Omental fat pad (tissue), 4 donors: ENCODE results near the gene PLCB1. TPM values are rescaled to one million over a fixed set of nuclear protein-coding genes. Genes with fewer than 3 reads are reported as not detected.

ENCODE experiments used
- ATAC-seq: fragments of 150-250 bp; one replicate; pipeline ENCODE4 v1.9.1; 2016; ENCODE audit warnings: mild to moderate bottlenecking, moderate library complexity; ENCODE audit not compliant: low FRiP score
- DNase-seq: peaks from one replicate; pipeline ENCODE4 v3.0.0-alpha.2; 2019; ENCODE audit warnings: low spot score
- total RNA-seq, 4 donors: library from RNA; depleted of rRNA; stranded (reverse); fragments of >200 nt; gene quantifications; one replicate each; pipeline ENCODE4 v1.1.0, GENCODE V29; 2016
- TF ChIP-seq, protein P1 (sequence below), 3 donors: fragments of 450-650 bp; IDR thresholded peaks; one replicate each; pipeline ENCODE4 v1.5.1; 2016 to 2017; ENCODE audit warnings: antibody characterized with exemption in 3 of 3, mild to moderate bottlenecking in 3 of 3, moderate library complexity in 2 of 3

PLCB1 gene
- total RNA-seq, 4 donors from 2014 or later: 22.4 to 60.5 (median 36.4) TPM

DNA sequence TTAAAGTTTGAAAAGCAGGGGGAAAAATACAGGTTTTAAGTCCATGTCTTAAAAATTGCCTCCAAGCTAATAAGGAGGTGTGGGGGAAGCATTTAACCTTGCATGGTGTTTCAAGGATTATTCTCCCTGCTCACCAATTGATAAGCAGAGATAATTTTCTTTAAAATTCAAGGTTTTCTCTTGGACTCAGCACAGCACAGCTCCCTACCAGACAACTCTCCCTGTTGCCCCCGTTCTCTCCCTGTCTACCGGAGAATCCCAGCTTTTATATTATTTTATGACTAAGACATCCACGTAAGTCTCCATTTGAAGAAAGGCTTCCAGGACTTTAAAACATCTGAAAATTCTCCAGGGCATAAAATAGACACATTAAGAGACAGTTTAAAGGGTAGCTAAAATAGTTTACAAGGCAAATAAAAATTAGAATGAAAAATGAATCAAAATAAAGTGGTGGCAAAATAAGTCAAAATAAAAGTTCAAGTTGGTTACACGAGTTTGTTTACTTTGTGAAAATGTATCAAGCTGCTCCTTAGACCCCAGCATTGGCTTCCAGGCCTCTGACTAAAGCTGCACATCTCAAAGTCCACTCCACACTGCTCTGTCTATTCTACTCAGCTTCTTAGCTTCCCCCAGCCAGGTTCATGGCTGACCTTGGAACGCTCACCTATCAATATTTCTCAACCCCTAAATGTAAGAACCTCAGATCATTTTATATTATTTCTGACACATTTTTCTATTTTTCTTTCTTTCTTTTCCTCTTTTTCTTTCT, 748.2 kb downstream of the PLCB1 start:
- no peak for ATAC-seq
- DNase-seq: no peak
- TF ChIP-seq, protein P1, sequence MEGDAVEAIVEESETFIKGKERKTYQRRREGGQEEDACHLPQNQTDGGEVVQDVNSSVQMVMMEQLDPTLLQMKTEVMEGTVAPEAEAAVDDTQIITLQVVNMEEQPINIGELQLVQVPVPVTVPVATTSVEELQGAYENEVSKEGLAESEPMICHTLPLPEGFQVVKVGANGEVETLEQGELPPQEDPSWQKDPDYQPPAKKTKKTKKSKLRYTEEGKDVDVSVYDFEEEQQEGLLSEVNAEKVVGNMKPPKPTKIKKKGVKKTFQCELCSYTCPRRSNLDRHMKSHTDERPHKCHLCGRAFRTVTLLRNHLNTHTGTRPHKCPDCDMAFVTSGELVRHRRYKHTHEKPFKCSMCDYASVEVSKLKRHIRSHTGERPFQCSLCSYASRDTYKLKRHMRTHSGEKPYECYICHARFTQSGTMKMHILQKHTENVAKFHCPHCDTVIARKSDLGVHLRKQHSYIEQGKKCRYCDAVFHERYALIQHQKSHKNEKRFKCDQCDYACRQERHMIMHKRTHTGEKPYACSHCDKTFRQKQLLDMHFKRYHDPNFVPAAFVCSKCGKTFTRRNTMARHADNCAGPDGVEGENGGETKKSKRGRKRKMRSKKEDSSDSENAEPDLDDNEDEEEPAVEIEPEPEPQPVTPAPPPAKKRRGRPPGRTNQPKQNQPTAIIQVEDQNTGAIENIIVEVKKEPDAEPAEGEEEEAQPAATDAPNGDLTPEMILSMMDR (IDR thresholded peaks at IDR 0.05): no peak

DNA sequence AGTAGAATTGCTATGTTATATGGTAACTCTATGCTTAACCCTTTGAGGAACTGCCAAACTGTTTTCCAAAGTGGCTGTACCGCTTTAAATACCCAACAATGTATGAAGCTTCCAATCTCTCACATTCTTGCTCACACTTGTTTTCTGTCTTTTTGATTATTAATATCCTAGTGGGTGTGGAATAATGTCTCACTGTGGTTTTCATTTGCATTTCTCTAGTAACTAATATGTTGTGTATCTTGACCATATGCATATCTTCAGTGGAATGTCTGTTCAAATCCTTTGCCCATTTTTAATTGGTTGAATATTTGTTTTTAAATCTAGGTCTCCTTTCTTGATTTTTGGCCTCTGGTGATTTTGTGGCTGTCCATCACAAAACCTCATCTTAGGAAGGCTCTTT, 759.0 kb downstream of the PLCB1 start:
- no peak for DNase-seq
- TF ChIP-seq, protein P1 (IDR thresholded peaks at IDR 0.05): no peak
- no peak for ATAC-seq

DNA sequence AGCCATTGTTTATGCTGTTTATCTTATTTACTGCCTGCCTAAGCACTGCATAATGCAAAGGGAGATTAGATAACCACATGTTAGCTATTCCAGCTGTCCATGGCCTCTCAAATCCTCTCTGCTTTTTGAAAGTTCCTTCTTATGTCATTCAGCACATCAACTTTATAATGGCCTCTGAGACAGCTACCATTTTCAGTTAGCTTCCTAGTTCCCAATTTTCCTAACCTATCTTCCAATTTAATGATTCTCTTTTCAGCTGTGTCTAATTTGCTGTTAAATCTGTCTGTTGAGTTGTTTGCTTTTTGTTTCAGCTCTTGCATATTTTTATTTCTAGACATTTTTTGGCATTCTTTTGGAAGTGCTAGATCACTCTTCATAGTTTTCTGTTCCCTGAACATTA, 763.4 kb downstream of the PLCB1 start:
- TF ChIP-seq, protein P1 (IDR thresholded peaks at IDR 0.05): no peak
- ATAC-seq (no peak), DNase-seq (no peak)

DNA sequence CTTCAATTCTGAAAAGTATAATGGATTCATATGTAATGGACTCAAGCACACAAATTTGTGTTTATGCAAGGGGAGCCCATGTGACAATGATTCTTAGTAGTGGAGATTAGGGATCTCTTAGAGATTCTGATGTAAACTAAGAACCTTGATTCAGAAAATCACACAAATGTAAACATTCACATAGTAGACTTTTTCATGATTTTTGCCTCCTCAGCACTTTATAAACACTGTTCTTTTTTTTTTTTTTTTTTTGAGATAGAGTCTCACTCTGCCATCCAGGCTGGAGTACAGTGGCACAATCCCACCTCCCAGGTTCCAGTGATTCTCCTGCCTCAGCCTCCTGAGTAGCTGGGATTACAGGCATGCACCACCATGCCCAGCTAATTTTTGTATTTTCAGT, 766.8 kb downstream of the PLCB1 start:
- TF ChIP-seq, protein P1 (IDR thresholded peaks at IDR 0.05): no peak
- DNase-seq (no peak), ATAC-seq (no peak)

DNA sequence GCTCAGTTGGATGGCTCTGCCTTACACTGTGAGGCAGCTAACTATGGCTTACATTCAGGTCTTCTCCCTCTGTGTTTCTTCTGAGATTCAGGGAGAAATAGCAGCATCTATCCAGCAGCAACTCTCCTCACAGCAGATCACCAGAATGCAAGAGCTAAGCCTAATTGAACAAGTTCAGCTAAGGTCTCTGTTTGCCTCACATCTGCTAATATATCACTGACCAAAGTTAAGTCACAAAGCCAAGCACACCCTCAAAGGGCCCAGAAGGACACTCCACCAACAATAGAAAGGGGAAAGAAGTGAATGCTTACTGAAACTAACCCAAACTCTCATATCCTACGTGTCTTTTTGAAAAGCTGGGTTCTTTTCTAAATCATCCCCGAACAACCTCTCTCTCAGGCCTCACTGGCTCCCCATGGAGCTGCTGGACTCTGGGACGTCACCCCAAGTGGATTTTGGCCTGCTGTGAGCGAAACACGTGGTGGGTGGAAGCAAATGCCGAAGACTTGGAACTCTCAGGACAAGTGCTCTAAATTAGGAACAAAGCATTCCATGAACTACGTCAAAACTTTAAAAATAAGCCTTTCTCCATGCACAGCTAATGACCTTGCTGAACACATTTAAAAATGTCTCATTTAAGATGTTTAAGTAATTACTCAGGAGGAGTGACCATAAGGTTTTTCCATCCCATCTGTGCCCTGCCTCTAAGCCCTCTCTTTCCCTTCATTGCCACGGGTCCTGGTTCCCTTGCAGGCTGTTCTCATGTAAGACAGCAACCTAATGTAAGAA, 769.4 kb downstream of the PLCB1 start:
- DNase-seq: no peak
- no peak for ATAC-seq
- TF ChIP-seq, protein P1 (IDR thresholded peaks at IDR 0.05): no peak

DNA sequence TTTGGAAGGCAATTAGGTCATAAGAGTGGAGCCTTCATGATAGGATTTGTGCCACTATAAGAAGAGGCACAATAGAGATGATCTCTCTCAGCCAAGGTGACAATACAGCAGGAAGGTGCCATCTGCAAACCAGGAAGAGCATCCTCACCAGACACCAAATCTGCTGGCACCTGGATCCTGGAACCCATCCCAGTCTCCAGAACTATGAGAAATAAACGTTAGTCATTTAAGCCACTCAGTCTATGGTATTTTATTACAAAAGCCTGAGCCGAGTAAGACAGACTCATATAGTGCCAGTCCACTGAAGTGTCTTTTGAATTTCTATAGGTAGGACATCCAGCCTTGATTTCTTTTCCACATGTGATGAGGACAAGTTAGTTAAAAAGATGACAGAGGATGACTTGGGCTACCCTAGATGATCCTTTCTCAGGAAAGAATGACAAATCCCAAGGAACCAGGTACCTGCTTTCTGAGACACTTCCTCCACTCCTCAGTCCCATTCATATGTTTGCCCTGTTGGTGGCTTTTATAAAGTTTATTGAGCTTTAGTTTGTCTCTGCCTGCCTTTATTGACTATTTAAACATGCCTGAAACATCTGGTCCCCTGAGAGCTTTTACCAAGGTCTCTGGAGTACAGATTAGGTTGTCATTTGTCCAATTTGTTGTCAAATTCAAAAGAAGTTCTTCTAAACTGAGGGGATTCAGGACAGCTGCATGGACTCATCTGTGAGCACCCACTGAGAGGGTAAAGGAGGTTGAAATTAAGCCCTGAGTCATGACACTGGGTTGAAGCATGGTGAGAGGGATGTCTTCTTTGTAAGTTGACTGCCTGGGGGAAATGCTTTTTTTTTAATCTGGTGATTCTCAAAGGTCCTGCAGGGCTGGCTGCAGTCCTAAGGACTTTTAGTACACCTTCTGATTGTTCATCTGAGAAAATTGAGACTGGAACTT, 771.9 kb downstream of the PLCB1 start:
- no peak for DNase-seq
- TF ChIP-seq, protein P1 (IDR thresholded peaks at IDR 0.05): no peak
- no peak for ATAC-seq
